Spinal cord (tissue), 10 donors: ENCODE measurements around the gene CCR5. TPM values are rescaled to one million over a fixed set of nuclear protein-coding genes. Genes with fewer than 3 reads are reported as not detected.

Source experiments
- DNase-seq, 6 donors: peaks; one replicate each; pipeline versions ENCODE4 v3.0.0 to v3.0.0-alpha.2; 2013 to 2015; ENCODE audit warnings: low spot score in 6 of 6, low read depth in 4 of 6
- H3K27ac ChIP-seq: one replicate; pipeline ENCODE4 v1.5.1; 2013; ENCODE audit warnings: low read depth, low read length, control low read depth
- H3K27me3 ChIP-seq: one replicate; pipeline ENCODE4 v1.6.1; 2013; ENCODE audit warnings: low read length; ENCODE audit not compliant: control insufficient read depth, insufficient read depth
- H3K36me3 ChIP-seq: one replicate; pipeline ENCODE4 v1.6.1; 2013; ENCODE audit warnings: low read length; ENCODE audit not compliant: control insufficient read depth, insufficient read depth
- H3K4me1 ChIP-seq: one replicate; pipeline ENCODE4 v1.6.1; 2013; ENCODE audit warnings: low read length; ENCODE audit not compliant: control insufficient read depth, insufficient read depth
- H3K4me3 ChIP-seq: one replicate; pipeline ENCODE4 v1.5.1; 2013; ENCODE audit warnings: low read depth, low read length, control low read depth
- H3K9me3 ChIP-seq: one replicate; pipeline ENCODE4 v1.6.1; 2013; ENCODE audit warnings: low read length; ENCODE audit not compliant: control insufficient read depth, insufficient read depth
- whole genome bisulfite sequencing: methylation state at CpG from one replicate; pipeline ENCODE4 v1.1.5; 2013; ENCODE audit warnings: missing lambda C conversion rate; ENCODE audit not compliant: insufficient coverage; 5-methylcytosine and 5-hydroxymethylcytosine counted together
- polyA plus RNA-seq, 2 donors: library from polyadenylated mRNA; unstranded; fragments of 120-200 nt; gene quantifications; one replicate each; pipeline ENCODE4 v1.2.1, GENCODE V29; 2013; ENCODE audit not compliant: insufficient read length in 2 of 2
- total RNA-seq, 2 donors: library from RNA; depleted of rRNA in 1 of 2; stranded (reverse); fragments of 120-200 nt in 1 of 2; fragments of >200 nt in 1 of 2; gene quantifications; one replicate each; pipeline versions ENCODE4 v1.2.3 to v1.2.4, GENCODE V29; 2013 to 2014
- donor health status: healthy.

The CCR5 gene
- total and polyA plus RNA-seq, 4 donors: 0.11 to 0.79 (median 0.35) TPM

- DNase-seq: no peak
Measured at GRCh38 chr3:46393554-46394434, 23.0 kb downstream of the CCR5 start.

GRCh38 chr3:46395210-46395661, 24.5 kb downstream of the CCR5 start:
- H3K36me3 ChIP-seq: no peaks in the 10 kb centered on the region
- H3K27ac ChIP-seq: no peak overlapping the region
- H3K4me3 ChIP-seq: no peak overlapping the region
- H3K27me3 ChIP-seq: no peaks in the 10 kb centered on the region
- H3K9me3 ChIP-seq: no peaks in the 10 kb centered on the region
- no peak for DNase-seq
- no peaks in the 10 kb centered on the region for H3K4me1 ChIP-seq
- 83% methylated on average over 5 of the region's 6 CpGs for WGBS

More at GRCh38 chr3:46393554-46394434, 23.0 kb downstream of the CCR5 start:
- Histone ChIP-seq H3K27ac (no peak overlapping the region), H3K36me3 (no peaks in the 10 kb centered on the region), H3K9me3 (no peaks in the 10 kb centered on the region), H3K4me1 (no peaks in the 10 kb centered on the region), H3K4me3 (no peak overlapping the region), H3K27me3 (no peaks in the 10 kb centered on the region)
- WGBS: 83% methylated on average over 7 of the region's 8 CpGs

DNA sequence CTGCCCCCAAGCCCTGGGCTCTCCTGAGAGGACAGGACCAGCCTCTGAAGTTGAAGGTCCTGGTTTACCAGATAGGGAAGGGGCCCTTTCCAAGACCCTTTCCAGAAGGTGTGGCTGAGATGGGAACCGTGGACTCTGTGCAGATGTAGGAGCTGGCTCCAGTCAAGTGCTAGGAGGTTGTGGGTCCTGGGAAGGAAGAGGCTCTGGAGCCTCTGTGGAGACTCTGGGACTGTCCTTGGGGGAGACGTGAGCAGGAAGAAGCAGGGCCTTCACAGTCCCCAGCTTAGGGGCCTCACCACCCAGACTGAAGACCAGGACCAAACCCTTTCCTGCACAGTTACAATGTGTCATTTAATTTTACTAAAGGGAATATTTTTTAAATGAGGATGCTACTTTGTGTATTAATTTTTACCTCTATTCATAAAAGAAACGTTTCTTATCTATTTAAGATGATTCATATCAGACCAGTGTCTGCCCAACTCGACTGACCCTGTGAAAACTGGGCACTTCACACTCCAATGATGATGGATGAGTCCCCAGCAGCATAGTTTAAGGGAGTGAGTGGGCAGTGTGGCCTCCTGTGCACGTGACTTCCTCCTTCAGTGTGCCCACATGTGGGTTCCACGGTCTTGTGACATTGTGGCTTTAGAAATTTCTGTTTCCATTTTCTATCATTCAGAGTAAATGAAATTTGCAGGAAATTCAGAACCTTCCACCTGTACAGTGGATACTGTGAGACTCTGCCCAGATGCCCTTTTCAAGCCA, 25.2 kb downstream of the CCR5 start:
- no peak overlapping the region for H3K27ac ChIP-seq
- 100% methylated on average over 1 of the region's 6 CpGs for WGBS
- DNase-seq: no peak
- H3K4me1 ChIP-seq: no peaks in the 10 kb centered on the region
- H3K27me3 ChIP-seq: no peaks in the 10 kb centered on the region
- H3K4me3 ChIP-seq: no peak overlapping the region
- H3K9me3 ChIP-seq: no peaks in the 10 kb centered on the region
- H3K36me3 ChIP-seq: no peaks in the 10 kb centered on the region

GRCh38 chr3:46397111-46397510, 26.4 kb downstream of the CCR5 start:
- no peak for DNase-seq
- no peak overlapping the region for H3K4me3 ChIP-seq
- no peaks in the 10 kb centered on the region for H3K4me1 ChIP-seq
- WGBS: 94% methylated on average over 7 of the region's 7 CpGs
- H3K9me3 ChIP-seq: no peaks in the 10 kb centered on the region
- H3K27ac ChIP-seq: no peak overlapping the region
- no peaks in the 10 kb centered on the region for H3K36me3 ChIP-seq
- no peaks in the 10 kb centered on the region for H3K27me3 ChIP-seq

DNA sequence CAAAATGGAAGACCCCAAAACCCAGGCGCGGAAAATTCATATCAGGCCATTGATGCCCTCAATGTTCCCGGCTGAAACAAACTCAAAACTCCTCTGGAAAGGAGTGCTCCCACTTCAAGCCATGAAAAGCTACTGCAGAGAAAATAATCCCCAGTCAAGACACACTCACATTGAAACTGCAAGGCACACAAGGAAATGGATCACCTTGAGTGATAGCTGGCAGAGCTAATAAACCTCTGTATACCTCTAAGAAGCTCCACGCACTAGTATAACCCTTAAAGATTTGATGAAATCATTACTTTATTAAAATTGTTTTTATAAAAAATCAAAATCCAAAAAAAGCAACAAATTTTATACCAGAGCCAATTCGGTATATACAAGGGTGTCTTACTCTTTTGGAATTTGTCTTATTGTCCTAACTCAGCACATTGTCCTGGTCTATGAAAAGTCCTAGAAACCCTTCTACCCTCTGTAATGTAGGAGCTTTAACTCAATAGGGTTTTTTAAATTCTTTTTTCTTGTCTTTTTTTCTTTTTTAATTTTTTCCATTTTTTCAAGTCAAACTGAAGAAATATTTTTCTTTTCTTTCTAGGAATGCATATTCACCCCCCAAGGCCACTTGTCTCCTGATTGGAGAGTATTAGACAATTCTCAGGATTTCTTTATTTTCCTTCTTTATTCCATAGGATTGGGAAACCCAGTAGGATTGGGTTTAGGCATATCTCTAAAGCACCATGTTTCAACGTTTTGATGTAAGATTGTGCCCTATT, 27.6 kb downstream of the CCR5 start:
- Histone ChIP-seq H3K4me1 (no peaks in the 10 kb centered on the region), H3K9me3 (no peaks in the 10 kb centered on the region)
- WGBS: 100% methylated on average over 1 of the region's 6 CpGs

DNA sequence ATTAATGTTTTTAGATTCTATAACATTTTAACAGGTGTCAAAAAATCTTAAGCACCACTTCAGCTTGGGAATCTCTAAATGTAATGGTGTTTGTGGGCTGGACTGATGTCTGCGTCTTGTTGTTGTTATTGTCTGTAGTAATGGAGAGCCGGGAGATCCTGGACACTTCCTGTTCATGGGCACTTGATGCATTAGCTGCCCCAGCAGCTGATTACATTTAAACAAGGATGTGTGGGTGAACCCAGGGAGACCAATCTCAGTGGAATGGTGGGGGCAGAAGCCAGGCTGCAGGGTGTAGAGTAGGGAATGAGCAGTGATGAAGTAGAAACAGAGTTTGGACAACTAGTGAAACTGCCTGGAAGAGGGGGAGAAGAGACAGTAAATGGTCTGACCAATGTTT, 28.4 kb downstream of the CCR5 start:
- H3K36me3 ChIP-seq: no peaks in the 10 kb centered on the region
- no peak for DNase-seq
- H3K4me1 ChIP-seq: no peaks in the 10 kb centered on the region
- no peaks in the 10 kb centered on the region for H3K9me3 ChIP-seq
- H3K27me3 ChIP-seq: no peaks in the 10 kb centered on the region
- WGBS: 92% methylated on average over 2 of the region's 2 CpGs
- H3K4me3 ChIP-seq: no peak overlapping the region
- no peak overlapping the region for H3K27ac ChIP-seq

More for the DNA sequence above, 27.6 kb downstream of the CCR5 start:
- H3K27ac ChIP-seq: no peak overlapping the region
- no peaks in the 10 kb centered on the region for H3K36me3 ChIP-seq
- DNase-seq: no peak
- no peak overlapping the region for H3K4me3 ChIP-seq
- H3K27me3 ChIP-seq: no peaks in the 10 kb centered on the region

- 82% methylated on average over 2 of the region's 2 CpGs for WGBS
- Histone ChIP-seq H3K4me3 (no peak overlapping the region), H3K36me3 (no peaks in the 10 kb centered on the region), H3K27ac (no peak overlapping the region), H3K9me3 (no peaks in the 10 kb centered on the region), H3K27me3 (no peaks in the 10 kb centered on the region), H3K4me1 (no peaks in the 10 kb centered on the region)
- no peak for DNase-seq
Measured at GRCh38 chr3:46399557-46399956, 28.8 kb downstream of the CCR5 start.

DNA sequence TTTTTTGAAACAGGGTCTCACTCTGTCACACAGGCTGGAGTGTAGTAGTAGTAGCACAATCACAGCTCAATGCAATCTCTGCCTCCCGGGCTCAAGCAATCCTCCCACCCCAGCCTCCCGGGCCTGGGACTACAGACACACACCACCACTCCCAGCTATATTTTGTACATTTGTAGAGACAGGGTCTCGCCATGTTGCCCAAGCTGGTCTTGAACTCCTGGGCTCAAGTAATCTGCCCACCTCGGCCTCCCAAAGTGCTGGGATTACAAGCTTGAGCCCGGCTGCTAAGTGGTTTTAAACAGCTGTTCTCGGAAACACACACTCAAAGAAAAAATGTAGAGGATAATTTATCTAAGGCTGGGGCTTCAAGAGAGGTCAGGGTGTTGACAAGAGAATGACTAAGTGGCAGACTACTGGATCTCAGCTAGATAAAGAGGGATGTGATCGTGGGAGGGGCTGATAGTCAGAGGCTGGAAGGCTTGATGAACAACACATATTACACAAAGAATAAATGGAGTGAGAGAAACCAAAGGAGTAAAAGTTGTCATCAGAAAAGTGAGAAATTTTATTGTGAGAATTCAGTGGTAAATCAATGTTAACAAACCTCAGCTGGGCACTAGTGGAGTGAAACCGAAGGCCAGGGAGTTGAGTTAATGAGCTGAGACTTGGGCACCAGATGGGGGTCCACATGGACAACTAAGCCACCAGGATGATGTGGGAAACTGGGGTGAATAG, 29.4 kb downstream of the CCR5 start:
- no peak for DNase-seq
- Histone ChIP-seq H3K9me3 (no peaks in the 10 kb centered on the region), H3K4me1 (no peaks in the 10 kb centered on the region), H3K36me3 (no peaks in the 10 kb centered on the region), H3K27me3 (no peaks in the 10 kb centered on the region), H3K4me3 (no peak overlapping the region), H3K27ac (no peak overlapping the region)
- 89% methylated on average over 3 of the region's 8 CpGs for WGBS

DNA sequence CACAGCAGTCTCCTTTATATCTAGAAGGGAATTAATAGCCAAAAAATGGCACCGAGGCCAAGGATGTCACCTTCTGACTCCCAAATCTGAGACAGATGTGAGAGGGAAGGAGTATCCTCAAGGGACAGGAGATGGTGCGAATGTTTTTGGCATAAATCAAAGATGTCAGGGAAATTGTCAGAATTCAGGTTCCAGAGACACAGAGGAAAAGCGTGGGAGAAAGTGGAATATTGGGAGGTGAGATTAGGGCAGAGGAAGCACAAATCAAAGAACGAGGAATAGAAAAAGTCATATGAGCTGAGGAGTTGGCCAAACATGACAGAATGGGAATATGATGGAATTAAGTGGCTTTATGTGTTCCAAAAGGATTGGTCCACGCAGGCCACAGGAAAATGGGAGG, 30.1 kb downstream of the CCR5 start:
- no peak overlapping the region for H3K4me3 ChIP-seq
- DNase-seq: no peak
- H3K27me3 ChIP-seq: no peaks in the 10 kb centered on the region
- no peak overlapping the region for H3K27ac ChIP-seq
- H3K9me3 ChIP-seq: no peaks in the 10 kb centered on the region
- 93% methylated on average over 5 of the region's 5 CpGs for WGBS
- no peaks in the 10 kb centered on the region for H3K4me1 ChIP-seq
- no peaks in the 10 kb centered on the region for H3K36me3 ChIP-seq
